Ovary (tissue), 9 donors: ENCODE data around the gene C3orf49. TPM values are rescaled to one million over a fixed set of nuclear protein-coding genes. Genes with fewer than 3 reads are reported as not detected.

Experiments used
- DNase-seq, 5 donors: peaks; one replicate each; pipeline ENCODE4 v3.0.0-alpha.2; 2019 to 2020
- H3K27ac ChIP-seq, 2 donors: fragments of 200-600 bp; one replicate each; pipeline versions ENCODE4 v1.5.1 to v1.8.0; 2019 to 2022
- H3K27me3 ChIP-seq: fragments of 200-600 bp; one replicate; pipeline ENCODE4 v1.8.0; 2022
- H3K36me3 ChIP-seq: fragments of 200-600 bp; sonication (generic); one replicate; pipeline ENCODE4 v1.5.1; 2019
- H3K4me1 ChIP-seq: one replicate; pipeline ENCODE4 v1.8.1; 2013; ENCODE audit warnings: mild to moderate bottlenecking, moderate library complexity; ENCODE audit not compliant: insufficient read depth
- H3K4me3 ChIP-seq: fragments of 200-600 bp; sonication (generic); one replicate; pipeline ENCODE4 v1.5.1; 2017
- H3K9me3 ChIP-seq, 2 donors: fragments of 200-600 bp in 1 of 2; sonication (generic) in 1 of 2; one replicate each; pipeline versions ENCODE4 v1.5.1 to v1.8.1; 2013 to 2019; ENCODE audit warnings: mild to moderate bottlenecking in 1 of 2, moderate library complexity in 1 of 2
- EP300 ChIP-seq: sonication (generic); formaldehyde crosslinking; IDR thresholded peaks from one replicate; pipeline ENCODE4 v1.6.1; 2017; ENCODE audit warnings: antibody characterized with exemption
- POLR2A ChIP-seq: fragments of 450-650 bp; IDR thresholded peaks from one replicate; pipeline ENCODE4 v1.6.1; 2017; ENCODE audit warnings: antibody characterized with exemption, mild to moderate bottlenecking, moderate library complexity
- WGBS, 3 donors: extraction: QIAGEN DNeasy Blood & Tissue Kit in 1 of 3; methylation state at CpG; one replicate each; pipeline versions ENCODE4 v1.1.5 to v1.1.7; 2013 to 2017; 5-methylcytosine and 5-hydroxymethylcytosine counted together
- intact Hi-C, 4 donors: fragments of 100-400 bp; cut with DNase I; formaldehyde crosslinking; loops; one replicate each; pipeline versions ENCODE4 v1.11.0 to v1.15.1; 2022 to 2023
- polyA plus RNA-seq, 2 donors: library from polyadenylated mRNA; stranded (reverse); fragments of 200-250 nt in 1 of 2; fragments of 350-450 nt in 1 of 2; fragmentation: Illumina TruSeq in 1 of 2; extraction: RNeasy Lipid Tissue Mini Kit (QIAGEN cat#74804) in 1 of 2; gene quantifications; one replicate each; pipeline ENCODE4 v1.2.3, GENCODE V29; 2013 to 2014
- total RNA-seq, 7 donors: library from RNA; depleted of rRNA in 2 of 7; stranded (reverse); fragments of >200 nt in 2 of 7; fragmentation: NEBNext Ultra II Directional in 3 of 7; extraction: Animal tissue kit (Norgen Biotek cat#: 25700) in 3 of 7; gene quantifications; one replicate each; pipeline versions ENCODE4 v1.1.0 to v1.2.4, GENCODE V29; 2016 to 2023
- TF ChIP-seq, protein P1 (sequence below), 3 donors: fragments of 450-650 bp in 2 of 3; fragments of 200-600 bp in 1 of 3; IDR thresholded peaks; one replicate each; pipeline versions ENCODE4 v1.5.1 to v1.8.0; 2016 to 2022; ENCODE audit warnings: antibody characterized with exemption in 3 of 3, mild to moderate bottlenecking in 1 of 3
- donor health status: DM: no; HTN: no; CAD: no; lungs with moderate emphysema.
- donor health status: DM: no; HTN: no; CAD: no.
- donor health status: Bipolar disorder and iron deficiency.
- donor health status: DM: yes; HTN: yes; CAD: no.
- donor health status: DM: no; HTN: no; CAD: no.
- donor health status: DM: yes; HTN: yes; CAD: no.

Gene C3orf49
- total and polyA plus RNA-seq, 9 donors: not detected

DNA sequence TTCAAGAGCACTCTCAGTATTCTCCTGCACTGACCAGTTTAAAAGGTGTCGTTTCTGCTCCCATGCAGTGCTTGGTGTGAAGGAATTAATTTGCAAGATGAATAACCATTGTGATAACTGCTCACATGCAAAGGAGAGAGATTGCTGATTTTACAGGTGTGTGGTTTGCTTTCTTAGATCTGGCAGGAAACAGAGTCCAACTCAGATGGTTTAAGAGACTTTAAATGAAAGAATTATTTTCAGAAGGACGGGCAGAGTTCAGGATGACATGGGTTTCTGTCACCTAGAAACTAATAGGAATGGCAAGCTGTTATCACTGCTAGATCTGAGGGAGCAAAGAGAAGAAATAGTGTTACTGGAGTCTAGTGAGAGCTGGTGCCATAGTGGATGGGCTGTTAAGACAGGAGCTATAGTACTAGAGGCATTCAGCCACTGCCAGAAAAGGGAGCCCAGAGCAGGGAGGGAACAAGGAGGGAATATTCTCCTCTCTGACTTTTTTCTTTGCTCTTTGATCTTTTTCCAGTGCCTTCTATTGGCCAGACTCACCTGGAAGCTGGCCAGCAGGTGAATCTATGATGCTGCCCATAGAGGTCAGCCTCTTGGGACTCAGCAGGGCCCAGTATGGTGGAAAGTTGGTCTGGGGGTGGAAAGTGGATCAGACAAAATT is 59.4 kb downstream of the C3orf49 start:
- Histone ChIP-seq H3K4me3 (no peak overlapping the region), H3K27ac (no peak overlapping the region), H3K36me3 (no peaks in the 10 kb centered on the region), H3K4me1 (peaks cover 3% of the 10 kb centered on the region), H3K9me3 (no peaks in the 10 kb centered on the region), H3K27me3 (no peaks in the 10 kb centered on the region)
- no peak for DNase-seq
- intact Hi-C loops: no loop called here
- TF ChIP-seq POLR2A (no peak), EP300 (no peak)
- TF ChIP-seq, protein P1, sequence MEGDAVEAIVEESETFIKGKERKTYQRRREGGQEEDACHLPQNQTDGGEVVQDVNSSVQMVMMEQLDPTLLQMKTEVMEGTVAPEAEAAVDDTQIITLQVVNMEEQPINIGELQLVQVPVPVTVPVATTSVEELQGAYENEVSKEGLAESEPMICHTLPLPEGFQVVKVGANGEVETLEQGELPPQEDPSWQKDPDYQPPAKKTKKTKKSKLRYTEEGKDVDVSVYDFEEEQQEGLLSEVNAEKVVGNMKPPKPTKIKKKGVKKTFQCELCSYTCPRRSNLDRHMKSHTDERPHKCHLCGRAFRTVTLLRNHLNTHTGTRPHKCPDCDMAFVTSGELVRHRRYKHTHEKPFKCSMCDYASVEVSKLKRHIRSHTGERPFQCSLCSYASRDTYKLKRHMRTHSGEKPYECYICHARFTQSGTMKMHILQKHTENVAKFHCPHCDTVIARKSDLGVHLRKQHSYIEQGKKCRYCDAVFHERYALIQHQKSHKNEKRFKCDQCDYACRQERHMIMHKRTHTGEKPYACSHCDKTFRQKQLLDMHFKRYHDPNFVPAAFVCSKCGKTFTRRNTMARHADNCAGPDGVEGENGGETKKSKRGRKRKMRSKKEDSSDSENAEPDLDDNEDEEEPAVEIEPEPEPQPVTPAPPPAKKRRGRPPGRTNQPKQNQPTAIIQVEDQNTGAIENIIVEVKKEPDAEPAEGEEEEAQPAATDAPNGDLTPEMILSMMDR (IDR thresholded peaks at IDR 0.05): no peak
- 89 to 93% (median 91%) methylated on average over 2 of the region's 2 CpGs for WGBS, 3 donors

DNA sequence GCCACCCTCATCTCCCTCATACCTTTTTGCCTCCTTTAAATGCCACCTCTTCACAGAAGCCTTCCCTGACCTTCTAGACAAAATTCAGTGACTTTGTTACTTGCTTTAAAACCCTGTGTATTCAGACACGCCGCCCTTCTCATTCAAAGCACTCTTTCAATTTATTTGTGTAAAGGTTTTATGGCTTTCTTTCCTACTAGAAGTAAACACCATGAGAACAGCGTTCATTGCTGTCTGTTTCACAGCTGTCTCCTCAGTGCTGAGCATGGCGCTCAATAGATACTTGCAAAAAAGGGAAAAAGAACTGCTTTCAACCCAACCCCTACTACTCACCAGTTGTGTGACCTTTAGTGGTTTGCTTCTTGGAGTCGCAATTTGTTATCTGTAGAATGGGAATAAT is 61.6 kb downstream of the C3orf49 start:
- WGBS, 3 donors: 90 to 91% (median 90%) methylated on average over 5 of the region's 5 CpGs
- H3K9me3 ChIP-seq: no peaks in the 10 kb centered on the region
- intact Hi-C loops: no loop called here
- H3K27ac ChIP-seq: no peak overlapping the region
- no peak for DNase-seq
- no peaks in the 10 kb centered on the region for H3K27me3 ChIP-seq
- TF ChIP-seq, protein P1 (IDR thresholded peaks at IDR 0.05): no peak
- no peak for TF ChIP-seq POLR2A
- TF ChIP-seq EP300: no peak
- peaks cover 3% of the 10 kb centered on the region for H3K4me1 ChIP-seq
- no peaks in the 10 kb centered on the region for H3K36me3 ChIP-seq
- no peak overlapping the region for H3K4me3 ChIP-seq

DNA sequence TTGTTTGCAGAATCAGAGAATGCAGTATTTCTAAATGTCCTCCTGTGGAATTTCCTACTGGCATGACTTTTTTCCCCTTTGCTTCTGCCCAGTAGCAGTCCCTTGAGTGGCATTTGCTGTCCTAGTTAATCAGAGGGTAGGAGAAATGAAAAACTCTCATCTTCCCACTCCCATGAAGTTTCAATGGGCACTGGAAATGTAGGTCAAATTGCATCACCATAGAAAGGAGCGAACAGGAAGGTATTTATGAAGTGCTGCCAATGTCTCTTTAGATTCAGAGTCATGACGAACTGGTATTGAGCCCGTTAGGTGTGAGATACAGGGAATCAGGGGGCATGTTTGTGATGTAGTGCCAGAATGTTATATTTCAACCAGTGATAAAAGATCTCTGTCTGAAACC is 67.8 kb downstream of the C3orf49 start:
- TF ChIP-seq, protein P1 (IDR thresholded peaks at IDR 0.05): no peak
- no peak for TF ChIP-seq EP300
- TF ChIP-seq POLR2A: no peak
- Histone ChIP-seq H3K36me3 (no peaks in the 10 kb centered on the region), H3K27ac (no peak overlapping the region), H3K9me3 (no peaks in the 10 kb centered on the region), H3K27me3 (no peaks in the 10 kb centered on the region), H3K4me3 (no peak overlapping the region), H3K4me1 (no peaks in the 10 kb centered on the region)
- no peak for DNase-seq
- WGBS, 3 donors: 74 to 87% (median 83%) methylated on average over 3 of the region's 3 CpGs
- intact Hi-C loops: no loop called here

DNA sequence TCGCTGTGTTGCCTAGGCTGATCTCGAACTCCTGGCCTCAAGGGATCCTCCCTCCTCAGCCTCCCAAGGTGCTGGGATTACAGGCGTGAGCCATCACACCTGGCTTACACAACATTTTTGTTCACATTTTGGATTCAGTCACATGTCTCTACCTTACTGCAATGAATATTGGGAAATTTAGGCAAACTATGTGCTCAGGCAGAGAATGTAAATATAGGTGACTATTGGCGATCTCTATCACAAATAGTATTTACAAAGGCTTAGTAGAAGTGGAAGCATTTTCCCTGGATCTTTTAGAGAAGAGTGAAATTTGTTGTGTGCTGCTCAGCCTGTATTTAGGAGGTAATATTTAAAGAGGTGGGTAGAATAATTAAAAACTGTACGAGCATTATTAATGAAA is 72.4 kb downstream of the C3orf49 start:
- H3K4me1 ChIP-seq: peaks cover 3% of the 10 kb centered on the region
- WGBS, 3 donors: 96 to 99% (median 98%) methylated on average over 5 of the region's 5 CpGs
- DNase-seq: no peak
- TF ChIP-seq POLR2A (no peak), EP300 (no peak)
- TF ChIP-seq, protein P1 (IDR thresholded peaks at IDR 0.05): no peak
- intact Hi-C loops: no loop called here
- H3K27ac ChIP-seq: no peak overlapping the region
- H3K36me3 ChIP-seq: no peaks in the 10 kb centered on the region
- H3K27me3 ChIP-seq: no peaks in the 10 kb centered on the region
- no peak overlapping the region for H3K4me3 ChIP-seq
- no peaks in the 10 kb centered on the region for H3K9me3 ChIP-seq
